ENCODE data around the gene SYMPK.

DNA sequence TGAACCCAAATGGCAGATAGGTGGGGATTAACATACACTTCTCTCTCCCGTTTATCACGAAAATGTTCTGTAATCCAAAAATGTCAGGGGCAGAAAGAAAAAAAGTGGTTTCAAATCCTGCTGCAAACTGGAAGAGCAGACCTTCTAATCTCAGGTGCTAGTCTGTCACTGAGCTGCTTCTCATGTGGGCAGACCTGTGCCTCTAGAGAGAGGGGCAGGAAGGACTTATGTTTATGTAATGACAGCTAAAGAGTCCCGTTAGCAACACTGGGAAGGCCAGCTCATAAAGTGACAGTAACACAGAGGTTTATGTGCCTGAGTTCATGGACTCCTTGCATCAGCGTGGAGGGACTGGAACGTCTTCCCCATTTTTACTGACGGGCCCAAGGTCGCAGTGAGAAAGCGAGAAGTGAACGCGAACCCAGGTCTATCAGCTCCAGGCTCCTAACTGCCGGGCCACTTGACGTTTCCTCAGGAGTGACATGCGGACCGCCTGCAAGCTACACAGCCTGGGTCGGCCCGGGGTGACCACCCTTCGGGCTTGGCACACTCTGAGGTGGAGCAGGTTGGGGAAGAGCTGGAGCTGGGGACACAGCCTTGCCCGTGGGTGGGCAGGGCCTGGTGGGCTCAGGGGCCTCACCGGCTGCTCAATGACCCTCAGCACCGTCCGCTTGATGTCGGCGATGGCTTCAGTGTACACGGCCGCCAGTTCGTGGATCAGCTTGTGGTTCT is 38.2 kb downstream of the SYMPK start:
- TF ChIP-seq, protein P1, sequence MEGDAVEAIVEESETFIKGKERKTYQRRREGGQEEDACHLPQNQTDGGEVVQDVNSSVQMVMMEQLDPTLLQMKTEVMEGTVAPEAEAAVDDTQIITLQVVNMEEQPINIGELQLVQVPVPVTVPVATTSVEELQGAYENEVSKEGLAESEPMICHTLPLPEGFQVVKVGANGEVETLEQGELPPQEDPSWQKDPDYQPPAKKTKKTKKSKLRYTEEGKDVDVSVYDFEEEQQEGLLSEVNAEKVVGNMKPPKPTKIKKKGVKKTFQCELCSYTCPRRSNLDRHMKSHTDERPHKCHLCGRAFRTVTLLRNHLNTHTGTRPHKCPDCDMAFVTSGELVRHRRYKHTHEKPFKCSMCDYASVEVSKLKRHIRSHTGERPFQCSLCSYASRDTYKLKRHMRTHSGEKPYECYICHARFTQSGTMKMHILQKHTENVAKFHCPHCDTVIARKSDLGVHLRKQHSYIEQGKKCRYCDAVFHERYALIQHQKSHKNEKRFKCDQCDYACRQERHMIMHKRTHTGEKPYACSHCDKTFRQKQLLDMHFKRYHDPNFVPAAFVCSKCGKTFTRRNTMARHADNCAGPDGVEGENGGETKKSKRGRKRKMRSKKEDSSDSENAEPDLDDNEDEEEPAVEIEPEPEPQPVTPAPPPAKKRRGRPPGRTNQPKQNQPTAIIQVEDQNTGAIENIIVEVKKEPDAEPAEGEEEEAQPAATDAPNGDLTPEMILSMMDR (conservative IDR thresholded peaks at IDR 0.05; ENCODE audit: low read length): no peak
- no peak for TF ChIP-seq EZH2phosphoT487 (IDR thresholded peaks at IDR 0.05; ENCODE audit: borderline replicate concordance, low read depth, low read length)

Data from OCI-LY7 (cell line).